GM12891 (cell line): ENCODE data around the gene ST3GAL4.

Experiments
- DNase-seq: peaks from one replicate; pipeline ENCODE4 v3.0.0; 2011; ENCODE audit warnings: low spot score; ENCODE audit not compliant: insufficient read length
- FAIRE-seq: peaks from 2 replicates; lab custom pipeline; 2011; peaks lifted over from hg19 to GRCh38; lab: Jason Lieb, UNC
- PAX5 ChIP-seq: IDR thresholded peaks from 2 replicates; pipeline ENCODE4 v1.6.1; 2011; ENCODE audit warnings: low read length, moderate library complexity, mild to moderate bottlenecking; ENCODE audit not compliant: insufficient read depth, severe bottlenecking
- POLR2A ChIP-seq: IDR thresholded peaks from 2 replicates; pipeline ENCODE4 v1.6.1; 2011; ENCODE audit warnings: low read depth, low read length, control low read depth
- POLR2AphosphoS5 ChIP-seq: IDR thresholded peaks from 2 replicates; pipeline ENCODE4 v1.6.1; 2011; ENCODE audit warnings: low read depth, low read length, control low read depth
- POU2F2 ChIP-seq: IDR thresholded peaks from 2 replicates; pipeline ENCODE4 v1.6.1; 2011; ENCODE audit warnings: low read depth, mild to moderate bottlenecking, control low read depth, low read length, moderate library complexity
- SPI1 ChIP-seq: IDR thresholded peaks from 2 replicates; pipeline ENCODE4 v1.6.1; 2011; ENCODE audit warnings: low read depth, low read length, control low read depth
- TAF1 ChIP-seq: IDR thresholded peaks from 2 replicates; pipeline ENCODE4 v1.6.1; 2011; ENCODE audit warnings: low read depth, low read length, control low read depth

ST3GAL4 gene

DNA sequence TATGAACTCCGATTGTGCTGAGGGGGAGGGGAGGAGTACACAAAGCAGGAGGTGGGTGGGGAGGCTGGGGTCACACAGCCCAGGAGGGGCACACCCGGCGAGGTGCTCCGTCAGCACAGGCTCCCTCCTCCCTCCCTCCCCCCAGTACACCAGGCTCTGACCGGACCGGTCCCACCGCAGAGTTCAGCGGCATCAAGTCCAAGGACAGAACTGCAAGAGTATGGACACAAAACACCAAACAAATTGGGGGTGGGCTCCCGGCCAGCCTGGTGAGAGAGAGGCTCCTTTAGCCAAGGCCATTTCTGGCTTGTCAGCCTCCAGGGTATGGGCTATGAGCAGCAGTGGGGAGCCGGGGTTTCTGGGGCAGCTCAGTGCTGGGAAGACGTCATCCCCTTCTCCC, 68.3 kb downstream of the ST3GAL4 start:
- DNase-seq = no peak
- FAIRE-seq = no peak
- TF ChIP-seq POLR2A (no peak), PAX5 (no peak), TAF1 (no peak), POU2F2 (no peak), POLR2AphosphoS5 (no peak), SPI1 (no peak)

- no peak for DNase-seq
- TF ChIP-seq TAF1 (no peak), POU2F2 (no peak), SPI1 (no peak), POLR2A (no peak), POLR2AphosphoS5 (no peak), PAX5 (no peak)
- FAIRE-seq = no peak
Observed at GRCh38 chr11:126424471-126425039, 69.1 kb downstream of the ST3GAL4 start.

DNA sequence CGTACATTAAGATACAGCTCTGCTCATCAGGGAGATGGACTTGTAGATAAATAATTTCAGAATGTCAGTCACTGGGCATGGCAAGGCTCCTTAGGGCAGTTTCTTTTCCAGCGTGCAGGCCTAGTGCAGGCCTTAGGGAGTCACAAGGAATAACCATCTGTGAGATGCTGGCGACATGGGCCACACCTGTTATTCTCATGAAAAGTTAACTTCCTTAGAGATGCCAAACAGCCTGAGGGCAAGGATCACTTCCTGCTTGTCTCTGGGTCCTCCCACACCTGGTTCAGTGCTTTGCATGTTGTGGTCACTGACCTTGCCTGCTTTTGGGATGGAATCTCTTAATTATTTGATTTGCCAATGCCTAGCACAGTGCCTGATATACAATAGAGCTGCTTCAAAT, 70.6 kb downstream of the ST3GAL4 start:
- TF ChIP-seq PAX5 (no peak), POU2F2 (no peak), SPI1 (no peak), POLR2AphosphoS5 (no peak), TAF1 (no peak), POLR2A (no peak)
- FAIRE-seq (no peak), DNase-seq (no peak)

DNA sequence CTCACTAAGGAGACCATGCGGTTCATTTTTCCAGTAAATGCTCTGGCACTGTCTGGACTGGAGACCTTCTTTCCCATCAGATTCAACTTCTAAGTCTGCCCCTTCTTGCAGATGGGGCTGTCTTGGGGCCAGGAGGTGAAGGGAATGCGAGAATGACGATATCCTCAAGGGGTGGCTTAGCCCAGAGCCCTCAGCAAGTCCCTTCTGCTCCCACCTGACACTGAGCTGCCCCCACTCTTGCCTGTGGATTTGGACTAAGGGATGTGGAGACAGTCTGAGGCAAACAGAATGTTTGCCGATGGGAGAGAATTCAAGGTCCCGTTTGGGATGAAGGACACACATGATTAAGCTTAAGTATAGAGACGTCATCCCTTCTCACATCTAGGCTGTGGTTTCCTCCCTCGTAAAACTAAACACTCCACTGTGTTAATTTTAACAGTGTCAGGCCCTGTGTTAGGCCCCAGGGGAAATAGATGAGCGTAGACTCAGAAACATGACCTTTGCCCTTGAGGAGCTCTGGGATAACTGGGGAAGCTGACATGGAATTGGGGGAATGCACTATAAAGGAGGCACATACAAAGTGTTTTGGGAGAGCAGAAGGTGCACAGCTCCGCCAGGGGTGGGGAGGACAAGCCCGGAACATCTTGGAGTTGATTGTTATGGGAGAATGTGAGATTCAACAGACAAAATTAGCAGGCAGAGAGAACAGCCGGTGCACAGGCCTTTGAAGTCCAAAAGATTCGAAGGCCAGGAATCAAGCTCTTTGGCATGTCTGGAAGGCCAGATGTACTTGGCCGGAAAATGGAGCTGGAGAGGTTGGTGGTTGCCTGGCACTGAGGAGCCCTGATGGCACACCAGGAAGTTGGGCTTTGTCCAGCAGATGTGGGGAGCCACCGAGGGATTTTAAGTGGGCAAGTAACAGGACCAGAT, 71.6 kb downstream of the ST3GAL4 start:
- TF ChIP-seq SPI1 (no peak), POLR2AphosphoS5 (no peak), TAF1 (no peak), POLR2A (no peak), PAX5 (no peak), POU2F2 (no peak)
- FAIRE-seq (no peak), DNase-seq (no peak)

DNA sequence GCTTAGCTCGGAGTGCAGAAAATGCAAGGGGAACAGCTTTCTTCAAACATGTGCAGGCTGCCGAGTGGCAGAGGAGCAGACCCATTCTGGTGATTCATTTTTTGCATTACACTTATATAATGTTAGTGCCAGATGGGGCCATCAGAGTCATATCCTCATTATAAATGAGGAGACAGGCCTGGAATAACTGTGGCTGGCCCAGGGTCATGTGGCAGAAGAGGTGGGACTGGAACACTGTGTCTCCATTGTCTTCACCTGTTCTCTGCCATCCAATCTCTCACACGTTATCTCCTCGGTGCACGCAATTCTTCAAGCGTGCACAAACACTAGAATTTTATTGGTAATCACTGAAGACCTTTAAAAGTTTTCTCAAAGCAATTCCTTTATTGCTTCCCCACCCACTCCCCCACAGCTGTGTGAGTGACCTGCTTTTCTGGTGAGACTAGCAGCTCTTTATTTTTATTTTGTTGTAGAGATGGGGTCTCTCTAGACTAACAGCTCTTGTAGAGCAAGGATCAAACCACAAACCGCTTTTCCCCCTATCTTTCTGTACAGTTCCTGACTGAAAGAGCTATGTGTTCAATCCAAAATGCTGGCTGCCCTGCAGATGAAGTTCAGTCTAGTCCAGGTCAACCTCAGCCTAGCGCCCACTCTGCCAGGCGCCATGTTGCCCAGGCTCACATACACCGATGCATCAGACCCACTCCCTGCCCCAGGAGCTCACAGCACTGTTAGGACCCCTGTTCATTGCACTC, 75.3 kb downstream of the ST3GAL4 start:
- no peak for FAIRE-seq
- TF ChIP-seq POLR2AphosphoS5 = no peak
- no peak for TF ChIP-seq POU2F2
- no peak for TF ChIP-seq SPI1
- no peak for TF ChIP-seq PAX5
- TF ChIP-seq POLR2A = no peak
- no peak for TF ChIP-seq TAF1

GRCh38 chr11:126431401-126432064, 76.0 kb downstream of the ST3GAL4 start:
- FAIRE-seq (no peak), DNase-seq (no peak)
- TF ChIP-seq TAF1 = no peak
- no peak for TF ChIP-seq POLR2AphosphoS5
- TF ChIP-seq POU2F2 = no peak
- TF ChIP-seq SPI1 = no peak
- no peak for TF ChIP-seq PAX5
- no peak for TF ChIP-seq POLR2A

More for the DNA sequence above, 75.3 kb downstream of the ST3GAL4 start:
- DNase-seq = no peak

- FAIRE-seq = no peak
- TF ChIP-seq TAF1 (no peak), POLR2AphosphoS5 (no peak), PAX5 (no peak), SPI1 (no peak), POU2F2 (no peak), POLR2A (no peak)
Observed at GRCh38 chr11:126432065-126432461, 76.6 kb downstream of the ST3GAL4 start.

DNA sequence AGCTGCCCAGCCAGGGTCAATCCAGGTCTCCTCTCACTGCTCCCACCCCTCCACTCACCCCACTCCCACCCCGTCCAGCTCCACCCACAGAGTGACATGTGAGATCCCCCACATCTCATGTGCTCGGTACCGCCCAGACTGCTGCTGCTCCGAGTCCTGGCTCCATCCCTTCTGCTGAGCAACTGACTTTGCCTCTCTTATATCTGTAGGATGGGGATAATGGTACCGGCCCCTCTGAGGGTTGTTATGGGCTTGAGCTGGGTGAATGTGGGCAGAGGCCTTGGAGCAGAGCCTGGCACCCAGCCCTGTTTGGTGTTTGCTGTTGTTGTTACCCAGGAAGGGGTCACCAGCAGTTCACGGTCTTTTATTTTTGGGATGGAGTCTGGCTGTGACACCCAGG, 77.0 kb downstream of the ST3GAL4 start:
- FAIRE-seq = no peak
- no peak for DNase-seq
- no peak for TF ChIP-seq POLR2AphosphoS5
- TF ChIP-seq PAX5 = no peak

More at GRCh38 chr11:126432065-126432461, 76.6 kb downstream of the ST3GAL4 start:
- DNase-seq = no peak

GRCh38 chr11:126433244-126433846, 77.9 kb downstream of the ST3GAL4 start:
- no peak for TF ChIP-seq SPI1
- TF ChIP-seq POU2F2 = no peak
- TF ChIP-seq POLR2A = no peak
- TF ChIP-seq POLR2AphosphoS5 = no peak
- TF ChIP-seq TAF1 = no peak
- no peak for TF ChIP-seq PAX5
- FAIRE-seq (no peak), DNase-seq (no peak)
